HG03558 (cell line): ENCODE measurements around the gene PLK5.
"Not testable (repeated sequence)": the region's sequence is repeated elsewhere in the genome, so short reads cannot be mapped to it uniquely, and the experiment has no call there.

ENCODE experiments used
- ATAC-seq: cut with Tn5 transposase; IDR thresholded peaks from one replicate; pipeline ENCODE4 v1.9.1; 2021; ENCODE audit warnings: moderate number of reproducible peaks; ENCODE audit not compliant: unreplicated experiment; ENCODE audit errors: extremely low read depth

PLK5 gene

GRCh38 chr19:1524287-1524971 lies 552 bp downstream of the PLK5 start:
- ATAC-seq: no peak

DNA sequence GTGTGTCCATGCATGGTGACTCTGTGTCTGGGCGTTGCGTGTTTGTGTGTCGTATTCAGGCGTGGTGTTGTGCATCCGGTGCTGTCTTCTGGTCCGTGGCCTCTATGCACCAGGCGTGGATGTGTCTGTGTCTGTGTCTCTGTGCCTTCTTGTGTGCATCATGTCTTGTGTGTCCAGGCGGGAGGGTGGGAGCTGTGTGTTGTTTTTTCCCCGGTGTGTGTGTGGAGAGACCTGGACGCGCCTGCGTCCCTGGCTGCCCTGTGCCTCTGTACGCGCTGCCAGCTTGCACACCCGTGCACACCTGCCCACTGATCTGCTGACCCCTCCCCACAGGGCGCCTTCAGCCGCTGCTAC lies 1.1 kb downstream of the PLK5 start:
- ATAC-seq: no peak

- ATAC-seq: no peak
These were observed 1.5 kb downstream of the PLK5 start for GRCh38 chr19:1525343-1525742.

DNA sequence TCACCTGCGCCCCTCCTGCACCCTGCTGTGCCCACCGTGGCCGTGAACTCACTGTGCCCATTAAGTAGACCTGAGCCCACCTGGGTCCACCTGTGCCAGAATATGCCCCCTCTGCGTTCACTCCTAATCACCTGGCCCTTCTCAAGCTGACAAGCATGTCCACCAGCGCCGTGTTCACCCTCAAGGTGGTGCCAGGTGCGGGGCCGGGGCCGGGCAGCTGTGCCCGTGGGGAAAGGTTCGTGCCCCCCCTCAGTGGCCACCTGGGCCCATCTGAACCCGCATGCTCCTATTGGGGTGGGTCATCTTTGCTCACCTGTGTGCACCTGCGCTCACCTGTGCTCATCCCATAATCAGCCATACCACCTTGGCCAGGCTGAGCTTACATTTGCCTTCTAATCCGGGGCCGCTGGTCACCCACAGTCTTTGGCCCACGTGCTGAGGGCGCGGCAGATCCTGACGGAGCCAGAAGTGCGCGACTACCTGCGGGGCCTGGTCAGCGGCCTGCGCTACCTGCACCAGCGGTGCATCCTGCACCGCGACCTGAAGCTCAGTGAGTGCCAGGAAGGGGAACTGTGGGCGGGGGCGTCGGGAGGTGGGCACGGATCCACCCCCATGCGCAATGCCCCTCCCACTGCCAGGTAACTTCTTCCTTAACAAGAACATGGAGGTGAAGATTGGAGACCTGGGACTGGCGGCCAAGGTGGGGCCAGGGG lies 2.3 kb downstream of the PLK5 start:
- no peak for ATAC-seq

DNA sequence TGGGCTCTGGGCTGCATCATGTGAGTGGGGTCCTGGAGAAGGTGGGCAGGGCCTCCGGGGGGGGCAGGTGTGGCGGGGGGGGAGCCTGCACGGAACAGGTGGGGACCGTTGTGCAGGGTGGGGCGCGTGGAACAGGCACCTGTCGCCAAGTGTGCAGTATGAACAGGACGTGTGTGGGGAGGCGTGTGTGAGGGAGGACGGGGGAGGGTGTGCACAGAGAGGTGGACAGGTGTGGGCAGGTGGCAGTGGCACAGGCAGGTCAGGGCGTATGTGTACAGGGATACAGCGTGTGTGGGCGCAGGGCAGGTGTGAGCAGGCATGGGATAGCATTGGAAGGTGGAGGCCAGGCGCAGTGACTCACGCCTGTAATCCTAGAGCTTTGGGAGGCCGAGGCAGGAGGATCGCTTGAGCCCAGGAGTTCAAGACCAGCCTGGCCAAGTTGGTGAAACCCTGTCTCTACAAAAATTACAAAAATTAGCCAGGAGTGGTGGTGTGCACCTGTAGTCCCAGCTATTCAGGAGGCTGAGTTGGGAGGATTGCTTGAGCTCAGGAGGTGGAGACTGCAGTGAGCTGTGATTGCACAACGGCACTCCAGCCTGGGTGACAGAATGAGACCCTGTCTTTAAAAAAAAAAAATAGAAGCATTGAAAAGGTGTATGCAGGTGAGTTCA lies 3.2 kb downstream of the PLK5 start:
- ATAC-seq: no peak

GRCh38 chr19:1527650-1528309 lies 3.9 kb downstream of the PLK5 start:
- no peak for ATAC-seq

- no peak for ATAC-seq
These were observed 4.9 kb downstream of the PLK5 start for GRCh38 chr19:1528596-1529429.

GRCh38 chr19:1529430-1529816 lies 5.5 kb downstream of the PLK5 start:
- no peak for ATAC-seq

DNA sequence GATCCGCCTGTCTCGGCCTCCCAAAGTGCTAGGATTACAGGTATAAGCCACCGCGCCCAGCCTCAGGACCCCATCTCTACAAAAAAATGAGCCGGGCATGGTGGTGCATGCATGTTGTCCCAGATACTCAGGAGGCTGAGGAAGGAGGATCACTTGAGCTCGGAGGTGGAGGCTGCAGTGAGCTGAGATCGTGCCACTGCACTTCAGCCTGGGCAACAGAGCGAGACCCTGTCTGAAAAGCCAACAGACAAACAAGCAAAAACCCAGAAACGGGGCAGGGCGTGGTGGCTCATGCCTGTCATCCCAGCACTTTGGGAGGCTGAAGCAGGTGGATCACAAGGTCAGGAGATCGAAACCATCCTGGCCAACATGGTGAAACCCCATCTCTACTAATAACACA lies 7.0 kb downstream of the PLK5 start:
- ATAC-seq: not testable (repeated sequence)

GRCh38 chr19:1531587-1531986 lies 7.7 kb downstream of the PLK5 start:
- ATAC-seq: no peak

- no peak for ATAC-seq
These were observed 8.1 kb downstream of the PLK5 start for GRCh38 chr19:1532003-1532402.

- no peak for ATAC-seq
These were observed 9.8 kb downstream of the PLK5 start for GRCh38 chr19:1533510-1534150.

DNA sequence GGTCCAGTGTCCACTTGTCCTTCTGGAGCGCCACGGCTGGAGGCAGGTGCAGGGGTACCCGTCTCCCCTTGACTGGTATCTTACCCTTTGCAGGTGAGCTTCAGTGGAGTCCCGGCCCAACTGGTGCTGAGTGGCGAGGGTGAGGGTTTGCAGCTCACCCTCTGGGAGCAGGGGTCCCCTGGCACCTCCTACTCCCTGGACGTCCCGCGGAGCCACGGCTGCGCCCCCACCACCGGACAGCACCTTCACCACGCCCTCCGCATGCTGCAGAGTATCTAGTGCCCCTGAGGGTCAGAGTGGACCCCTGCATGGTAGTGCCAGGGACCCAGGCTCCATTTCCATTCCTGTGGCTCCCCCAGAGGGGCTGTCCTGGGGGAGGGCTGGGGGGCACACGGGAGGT lies 11.1 kb downstream of the PLK5 start:
- ATAC-seq: no peak

DNA sequence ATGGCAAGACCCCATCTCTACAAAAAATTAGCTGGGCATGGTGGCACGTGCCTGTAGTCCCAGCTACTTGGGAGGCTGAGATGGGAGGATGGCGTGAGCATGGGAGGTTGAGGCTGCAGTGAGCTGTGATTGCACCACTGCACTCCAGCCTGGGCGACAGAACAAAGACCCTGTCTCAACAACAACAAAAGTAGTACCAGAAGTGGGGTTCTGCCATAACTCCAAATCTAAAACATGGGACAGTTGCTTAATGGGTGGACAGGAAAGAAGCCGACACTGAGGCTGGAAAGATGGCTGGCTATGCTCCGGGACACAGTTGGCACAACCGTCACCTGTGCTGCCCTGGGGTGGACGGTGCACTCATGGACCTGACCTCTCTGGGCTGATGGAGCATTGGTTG lies 11.8 kb downstream of the PLK5 start:
- ATAC-seq: not testable (repeated sequence)

- no peak for ATAC-seq
These were observed 15.1 kb downstream of the PLK5 start for GRCh38 chr19:1538978-1539377.

DNA sequence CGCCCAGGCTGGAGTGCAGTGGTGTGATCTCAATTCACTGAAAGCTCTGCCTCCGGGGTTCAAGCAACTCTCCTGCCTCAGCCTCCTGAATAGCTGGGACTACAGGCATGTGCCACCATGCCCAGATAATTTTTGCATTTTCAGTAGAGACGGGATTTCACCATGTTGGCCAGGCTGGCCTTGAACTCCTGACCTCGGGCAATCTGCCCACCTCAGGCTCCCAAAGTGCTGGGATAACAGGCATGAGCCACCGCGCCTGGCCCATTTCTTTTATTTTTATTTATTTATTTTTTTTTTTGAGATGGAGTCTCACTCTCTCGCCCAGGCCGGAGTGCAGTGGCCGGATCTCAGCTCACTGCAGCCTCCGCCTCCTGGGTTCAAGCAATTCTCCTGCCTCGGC lies 15.9 kb downstream of the PLK5 start:
- ATAC-seq: not testable (repeated sequence)

- no peak for ATAC-seq
These were observed 16.6 kb downstream of the PLK5 start for GRCh38 chr19:1540365-1540925.

- ATAC-seq: no peak
These were observed 25.6 kb downstream of the PLK5 start for GRCh38 chr19:1549332-1549945.
